NCI-H345 treated with DMSO at 0.1 percent for 48 hours (cell line): ENCODE measurements around the gene CELF4.

Experiments
- DNase-seq: peaks from one replicate; lab custom pipeline; 2025; ENCODE audit not compliant: unreplicated experiment; lab: John Stamatoyannopoulos, UW

CELF4 gene

DNA sequence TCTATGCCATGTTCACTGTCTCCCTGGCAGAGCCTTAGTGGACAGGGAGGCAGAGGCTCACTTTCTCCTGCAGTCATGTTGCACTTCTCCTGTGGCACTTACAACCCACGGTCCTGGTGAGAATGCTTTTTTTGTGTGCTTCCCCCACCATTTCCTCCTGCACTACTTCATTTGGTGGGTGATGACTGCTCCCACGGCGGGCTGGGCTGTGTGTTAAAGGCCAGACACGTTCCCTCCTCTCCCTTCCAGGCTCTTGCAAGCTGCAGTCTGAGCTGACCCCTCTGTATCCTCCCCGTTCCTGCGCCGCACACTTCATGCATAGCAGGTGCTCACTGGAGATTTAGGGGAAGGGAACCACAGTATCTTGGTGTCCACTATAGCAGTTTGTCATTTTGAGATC is 170.5 kb downstream of the CELF4 start:
- no peak for DNase-seq

GRCh38 chr18:37394610-37394965 is 171.0 kb downstream of the CELF4 start:
- DNase-seq: no peak

DNA sequence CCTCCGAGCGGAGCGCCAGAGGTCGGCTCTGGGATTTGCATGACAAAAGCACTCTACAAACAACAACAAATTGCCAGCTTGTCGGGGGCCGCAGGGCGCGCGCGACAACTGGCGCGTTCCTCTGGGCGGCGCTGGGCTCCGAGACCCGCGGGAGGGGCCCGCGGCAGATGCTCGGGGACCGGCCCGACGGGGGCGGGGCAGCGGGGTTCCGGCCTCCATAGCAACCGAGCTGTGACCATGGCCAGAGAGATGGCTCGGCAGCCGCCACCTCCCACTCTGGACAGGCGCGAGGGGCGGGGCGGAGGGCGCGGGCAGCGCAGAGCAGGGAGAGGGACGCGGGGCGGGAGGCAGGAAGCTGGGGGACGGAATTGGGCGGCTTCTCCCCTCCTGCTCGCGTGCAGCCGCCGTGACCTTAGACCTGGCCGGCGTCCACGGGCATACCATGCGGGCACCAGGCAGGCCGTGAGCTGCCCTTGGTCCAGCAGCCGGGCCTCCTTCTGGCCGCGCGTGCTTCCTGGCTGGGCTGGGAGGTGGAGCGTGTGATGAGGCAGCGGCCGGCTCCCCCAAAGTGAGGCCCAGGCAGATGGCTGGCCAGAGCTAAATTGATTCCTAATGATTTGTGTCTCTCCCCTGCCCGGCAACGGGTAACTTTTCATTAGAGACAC is 171.5 kb downstream of the CELF4 start:
- DNase-seq: peak; percentile 36

DNA sequence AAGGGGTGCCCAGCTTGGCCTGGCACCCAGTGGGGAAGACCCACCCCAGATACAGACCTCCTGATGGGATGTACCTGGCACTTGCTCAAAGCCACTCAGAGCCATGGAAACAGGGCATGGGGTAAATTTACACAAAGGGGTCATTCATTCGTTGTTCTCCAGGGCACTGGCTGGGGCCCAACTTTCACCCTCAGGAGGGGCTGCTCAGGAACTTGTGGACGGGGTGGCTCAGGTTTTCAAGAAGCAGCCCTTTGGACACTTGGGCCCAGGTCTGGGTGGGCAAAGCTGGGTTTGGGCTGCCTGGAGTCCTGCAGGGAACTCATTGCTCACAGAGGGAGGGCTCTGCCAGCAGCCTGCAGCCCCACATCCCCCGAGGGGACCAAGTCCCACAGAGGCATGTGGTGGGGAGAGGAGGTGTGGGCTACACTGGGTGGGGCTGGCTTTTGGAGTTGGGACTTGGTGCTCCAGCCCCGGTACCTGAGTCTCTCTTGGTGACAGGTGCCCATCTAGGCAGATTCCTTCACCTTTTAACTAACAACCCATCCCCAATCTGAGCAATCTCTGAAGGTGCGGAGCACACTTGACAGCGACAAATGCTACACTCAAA is 172.3 kb downstream of the CELF4 start:
- DNase-seq: no peak

- no peak for DNase-seq
Observed at GRCh38 chr18:37392648-37393047, 172.9 kb downstream of the CELF4 start.

GRCh38 chr18:37391698-37392548 is 173.7 kb downstream of the CELF4 start:
- DNase-seq: no peak

GRCh38 chr18:37391156-37391555 is 174.4 kb downstream of the CELF4 start:
- DNase-seq: no peak

GRCh38 chr18:37390687-37391086 is 174.9 kb downstream of the CELF4 start:
- no peak for DNase-seq

DNA sequence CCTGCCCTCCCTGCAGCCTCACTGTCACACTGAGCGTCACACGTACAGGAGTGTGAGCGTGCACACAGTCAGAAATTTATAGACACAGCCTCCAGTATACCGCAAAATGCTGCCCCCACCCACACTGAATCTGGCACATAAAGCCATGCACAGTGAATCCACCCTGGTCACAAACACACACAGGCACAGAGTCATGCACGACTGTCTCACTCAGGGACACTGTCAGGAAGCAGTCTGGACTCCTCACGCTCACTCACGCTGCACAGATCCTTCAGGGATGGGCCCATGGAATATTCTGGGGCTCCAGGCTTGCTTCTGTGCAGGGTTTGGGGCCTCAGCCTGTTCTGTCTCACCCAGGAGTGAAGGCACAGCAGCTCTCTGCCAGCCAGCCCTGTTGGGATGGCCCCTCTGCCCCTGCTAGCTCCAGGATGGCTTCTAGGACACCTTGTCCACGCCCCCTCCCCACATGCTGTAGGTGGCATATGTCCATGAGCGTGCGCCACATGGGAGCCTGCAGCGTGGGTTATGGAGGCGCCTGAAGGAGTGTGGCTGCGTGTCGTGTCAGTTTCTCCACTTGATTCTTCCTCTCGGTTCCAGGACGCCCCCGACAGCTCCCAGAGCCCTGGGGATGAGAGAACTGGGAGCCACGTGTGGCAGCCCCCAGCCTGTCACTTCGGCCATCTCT is 175.8 kb downstream of the CELF4 start:
- DNase-seq: no peak

DNA sequence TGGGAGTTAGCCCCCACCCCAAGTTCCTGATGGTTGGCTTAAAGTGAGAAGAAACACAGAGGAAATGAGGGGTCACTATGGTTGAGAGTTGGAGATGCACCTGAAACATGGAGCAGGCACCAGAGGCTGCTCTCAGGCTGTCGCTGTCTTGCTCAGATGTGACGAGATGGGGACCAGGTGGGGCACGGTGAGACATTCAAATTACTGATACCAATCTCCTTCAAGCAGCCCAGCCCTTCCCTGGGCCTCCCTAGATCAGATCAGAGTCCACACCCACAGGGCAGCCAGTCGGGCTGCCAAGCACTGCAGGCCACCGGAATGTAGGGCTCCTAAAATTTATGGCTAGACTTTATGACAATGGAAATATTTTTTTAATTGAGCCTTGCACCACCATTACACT is 176.6 kb downstream of the CELF4 start:
- no peak for DNase-seq

GRCh38 chr18:37388413-37388812 is 177.2 kb downstream of the CELF4 start:
- DNase-seq: no peak

- peak; percentile 55 for DNase-seq
Observed at GRCh38 chr18:37385846-37386778, 179.5 kb downstream of the CELF4 start.

- no peak for DNase-seq
Observed at GRCh38 chr18:37383846-37384595, 181.6 kb downstream of the CELF4 start.

DNA sequence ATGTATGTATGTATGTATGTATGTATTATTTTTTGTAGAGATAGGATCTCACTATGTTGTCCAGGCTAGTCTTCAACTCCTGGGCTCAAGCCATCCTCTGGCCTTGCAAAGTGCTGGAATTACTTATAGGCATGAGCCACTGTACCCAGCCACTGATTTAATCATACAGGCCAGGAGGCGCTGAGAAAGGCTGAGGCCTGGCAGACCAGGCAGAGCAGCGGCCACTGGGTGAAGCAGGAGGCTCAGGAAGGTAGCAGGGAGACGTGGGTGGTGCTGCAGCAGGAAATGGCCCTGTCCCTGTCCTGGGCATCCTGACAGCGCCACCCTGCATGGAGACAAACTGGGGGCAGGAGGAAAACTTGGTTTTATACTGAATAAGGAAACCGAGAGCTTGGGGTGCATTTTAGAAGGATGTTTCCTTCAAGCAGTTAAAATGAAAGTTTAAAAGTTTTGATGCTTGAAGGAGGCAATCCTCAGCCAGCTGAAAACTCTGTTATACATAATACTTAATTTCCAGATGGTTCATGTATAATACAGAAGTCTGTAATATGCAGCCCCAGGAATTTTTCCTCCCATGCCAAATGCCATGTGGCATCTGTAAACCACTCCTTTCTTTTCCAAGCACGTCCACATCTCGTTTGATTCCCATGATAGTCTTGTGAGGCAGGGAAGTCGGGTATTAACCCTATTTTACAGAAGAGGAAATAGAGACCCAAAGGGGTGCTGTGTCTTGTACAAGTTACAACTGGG is 182.4 kb downstream of the CELF4 start:
- no peak for DNase-seq

GRCh38 chr18:37381554-37381953 is 184.0 kb downstream of the CELF4 start:
- no peak for DNase-seq

GRCh38 chr18:37380546-37381110 is 185.0 kb downstream of the CELF4 start:
- no peak for DNase-seq

GRCh38 chr18:37378336-37379010 is 187.1 kb downstream of the CELF4 start:
- no peak for DNase-seq

- DNase-seq: no peak
Observed at GRCh38 chr18:37375181-37375580, 190.4 kb downstream of the CELF4 start.
